ENCODE data around the gene ZBTB20.

Gene ZBTB20

DNA sequence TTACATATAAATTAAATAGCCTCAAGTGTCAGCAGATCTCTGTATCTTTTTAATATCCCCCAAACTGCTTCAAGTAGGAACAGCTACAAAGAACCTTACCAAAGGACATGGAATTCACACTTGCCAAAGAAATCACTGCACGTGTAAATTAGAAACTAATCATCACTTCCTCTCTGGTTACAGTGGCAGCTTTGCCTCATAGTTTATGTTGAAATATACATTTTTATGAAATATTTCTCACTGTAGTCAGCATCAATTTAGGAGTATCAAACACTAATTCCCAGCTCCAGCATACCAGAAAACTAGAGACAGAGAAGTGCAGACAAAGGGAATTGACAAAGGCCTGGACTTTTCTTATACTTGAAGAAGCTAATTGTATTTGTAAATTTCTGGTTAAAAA lies 592.4 kb downstream of the ZBTB20 start:
- H3K4me3 ChIP-seq (ENCODE audit: low read depth, low read length), result no peak overlapping the region
- TF ChIP-seq, protein P1, sequence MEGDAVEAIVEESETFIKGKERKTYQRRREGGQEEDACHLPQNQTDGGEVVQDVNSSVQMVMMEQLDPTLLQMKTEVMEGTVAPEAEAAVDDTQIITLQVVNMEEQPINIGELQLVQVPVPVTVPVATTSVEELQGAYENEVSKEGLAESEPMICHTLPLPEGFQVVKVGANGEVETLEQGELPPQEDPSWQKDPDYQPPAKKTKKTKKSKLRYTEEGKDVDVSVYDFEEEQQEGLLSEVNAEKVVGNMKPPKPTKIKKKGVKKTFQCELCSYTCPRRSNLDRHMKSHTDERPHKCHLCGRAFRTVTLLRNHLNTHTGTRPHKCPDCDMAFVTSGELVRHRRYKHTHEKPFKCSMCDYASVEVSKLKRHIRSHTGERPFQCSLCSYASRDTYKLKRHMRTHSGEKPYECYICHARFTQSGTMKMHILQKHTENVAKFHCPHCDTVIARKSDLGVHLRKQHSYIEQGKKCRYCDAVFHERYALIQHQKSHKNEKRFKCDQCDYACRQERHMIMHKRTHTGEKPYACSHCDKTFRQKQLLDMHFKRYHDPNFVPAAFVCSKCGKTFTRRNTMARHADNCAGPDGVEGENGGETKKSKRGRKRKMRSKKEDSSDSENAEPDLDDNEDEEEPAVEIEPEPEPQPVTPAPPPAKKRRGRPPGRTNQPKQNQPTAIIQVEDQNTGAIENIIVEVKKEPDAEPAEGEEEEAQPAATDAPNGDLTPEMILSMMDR (conservative IDR thresholded peaks at IDR 0.05; ENCODE audit: low read depth, low read length), result no peak
- DNase-seq (ENCODE audit: low read depth), result peak; percentile 31

DNA sequence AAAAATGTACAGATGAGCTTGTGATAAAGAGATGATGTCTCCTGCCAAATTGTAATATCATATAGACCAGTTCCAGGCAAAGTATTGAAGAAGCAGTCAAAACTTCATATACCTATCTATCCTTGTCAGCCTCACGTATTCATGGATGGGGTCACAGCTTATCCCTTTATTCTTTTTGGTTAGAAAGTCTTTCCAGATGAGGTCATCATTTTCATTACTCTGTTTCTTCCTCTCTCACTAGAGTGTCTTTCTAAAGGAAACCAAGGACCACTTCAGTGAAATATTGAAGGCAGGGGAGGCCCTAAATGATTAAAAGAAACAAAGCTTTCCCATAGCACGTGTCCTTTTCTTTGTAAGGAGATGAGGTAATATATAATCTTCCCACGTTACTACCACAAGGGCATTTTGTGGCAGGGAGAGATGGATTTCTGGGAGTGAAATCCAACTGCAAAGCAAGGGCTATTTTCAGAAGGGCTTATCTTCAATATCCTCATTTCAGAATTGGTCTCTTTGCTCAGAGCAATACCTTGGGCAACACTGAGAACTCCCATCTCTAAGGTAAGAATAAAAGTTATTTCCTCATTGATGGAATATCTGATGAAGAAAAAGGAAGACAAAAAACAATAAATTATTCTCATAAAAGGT lies 593.0 kb downstream of the ZBTB20 start:
- H3K4me3 ChIP-seq (ENCODE audit: low read depth, low read length), result no peak overlapping the region
- no peak for DNase-seq (ENCODE audit: low read depth)
- TF ChIP-seq, protein P1 (conservative IDR thresholded peaks at IDR 0.05; ENCODE audit: low read depth, low read length), result no peak

DNA sequence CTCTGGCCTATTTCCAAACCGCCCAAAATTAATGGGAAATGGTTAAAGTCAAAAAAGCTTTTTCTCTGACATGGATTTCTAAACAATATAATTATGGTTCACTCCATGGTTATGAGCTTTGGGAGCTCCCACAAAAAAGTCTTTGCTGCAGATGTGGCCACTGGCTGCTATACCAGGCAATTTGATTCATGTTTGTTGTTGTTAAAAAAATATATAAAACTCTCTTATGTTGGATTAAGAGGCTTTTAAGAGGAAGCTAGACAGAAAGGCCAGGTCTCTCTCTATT lies 594.6 kb downstream of the ZBTB20 start:
- TF ChIP-seq, protein P1 (conservative IDR thresholded peaks at IDR 0.05; ENCODE audit: low read depth, low read length), result no peak
- no peak for DNase-seq (ENCODE audit: low read depth)
- H3K4me3 ChIP-seq (ENCODE audit: low read depth, low read length), result no peak overlapping the region

DNA sequence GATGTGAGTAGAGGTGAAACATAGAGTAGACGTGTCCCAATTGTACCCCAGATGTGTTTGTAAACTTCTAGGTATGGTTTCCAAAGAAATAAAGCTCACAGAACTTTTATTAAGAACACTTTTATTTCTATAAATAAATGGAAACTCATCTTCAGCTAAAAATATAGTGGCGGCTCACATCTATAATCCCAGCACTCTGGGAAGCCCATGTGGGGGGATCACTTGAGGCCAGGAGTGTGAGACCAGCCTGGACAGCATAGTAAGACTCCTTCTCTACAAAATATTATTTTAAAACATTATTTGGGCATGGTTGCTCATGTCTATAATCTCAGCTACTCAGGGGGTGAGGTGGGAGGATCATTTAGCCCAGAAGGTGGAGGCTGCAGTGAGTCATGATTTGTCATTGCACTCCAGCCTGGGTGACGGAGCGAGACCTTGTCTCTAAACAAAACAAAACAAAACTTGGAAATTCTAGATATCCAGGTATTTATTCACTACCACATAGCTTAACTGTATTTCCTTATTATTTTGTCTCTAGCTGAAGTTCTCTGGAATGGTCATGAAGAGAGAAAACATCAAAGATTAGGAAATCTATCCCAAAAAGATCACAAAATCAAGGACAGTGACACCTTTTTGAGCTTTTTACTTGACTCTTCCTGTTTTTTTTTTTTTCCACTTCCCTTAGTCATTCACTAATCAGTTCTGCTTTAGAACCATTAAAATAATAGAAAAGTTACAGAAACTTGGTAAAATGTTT lies 595.1 kb downstream of the ZBTB20 start:
- no peak overlapping the region for H3K4me3 ChIP-seq (ENCODE audit: low read depth, low read length)
- TF ChIP-seq, protein P1 (conservative IDR thresholded peaks at IDR 0.05; ENCODE audit: low read depth, low read length), result no peak
- DNase-seq (ENCODE audit: low read depth), result peak; percentile 61

DNA sequence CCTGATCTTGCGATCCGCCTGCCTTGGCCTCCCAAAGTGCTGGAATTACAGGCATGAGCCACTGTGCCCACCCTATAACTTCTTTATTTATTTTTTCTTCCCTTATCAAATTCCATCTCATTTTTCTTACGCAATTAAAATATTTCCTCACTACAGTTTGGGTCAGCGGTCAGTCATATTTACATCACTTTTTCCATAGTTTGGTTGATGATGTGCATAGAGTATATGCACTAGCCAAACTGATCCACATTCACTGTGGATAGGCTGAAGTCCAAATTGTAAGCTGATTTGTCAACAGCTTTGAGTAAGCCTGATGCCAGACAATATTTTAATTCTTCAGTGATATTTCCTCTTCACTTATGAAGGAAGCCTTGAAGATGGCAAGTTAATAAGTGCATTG lies 596.9 kb downstream of the ZBTB20 start:
- H3K4me3 ChIP-seq (ENCODE audit: low read depth, low read length), result no peak overlapping the region
- TF ChIP-seq, protein P1 (conservative IDR thresholded peaks at IDR 0.05; ENCODE audit: low read depth, low read length), result no peak
- DNase-seq (ENCODE audit: low read depth), result peak; percentile 96

DNA sequence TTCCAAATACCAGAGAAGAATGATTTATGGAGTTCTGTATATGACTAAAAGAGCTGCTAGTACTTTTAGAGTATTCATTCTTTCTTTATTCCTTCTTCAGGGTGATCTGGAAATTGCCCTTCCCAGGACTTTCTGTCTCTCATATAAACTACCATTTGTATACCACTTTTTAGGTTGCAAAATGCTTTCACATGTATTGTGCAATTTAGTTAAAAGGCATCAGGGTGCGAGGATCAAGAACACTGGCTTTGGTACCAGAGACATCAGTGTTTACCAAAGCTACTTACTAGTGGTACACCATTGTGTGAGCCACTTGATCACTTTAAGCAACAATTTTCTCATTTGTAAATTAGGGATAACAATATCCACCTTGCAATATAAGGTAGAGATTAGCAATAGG lies 601.9 kb downstream of the ZBTB20 start:
- DNase-seq (ENCODE audit: low read depth), result no peak
- TF ChIP-seq, protein P1 (conservative IDR thresholded peaks at IDR 0.05; ENCODE audit: low read depth, low read length), result no peak
- H3K4me3 ChIP-seq (ENCODE audit: low read depth, low read length), result no peak overlapping the region

DNA sequence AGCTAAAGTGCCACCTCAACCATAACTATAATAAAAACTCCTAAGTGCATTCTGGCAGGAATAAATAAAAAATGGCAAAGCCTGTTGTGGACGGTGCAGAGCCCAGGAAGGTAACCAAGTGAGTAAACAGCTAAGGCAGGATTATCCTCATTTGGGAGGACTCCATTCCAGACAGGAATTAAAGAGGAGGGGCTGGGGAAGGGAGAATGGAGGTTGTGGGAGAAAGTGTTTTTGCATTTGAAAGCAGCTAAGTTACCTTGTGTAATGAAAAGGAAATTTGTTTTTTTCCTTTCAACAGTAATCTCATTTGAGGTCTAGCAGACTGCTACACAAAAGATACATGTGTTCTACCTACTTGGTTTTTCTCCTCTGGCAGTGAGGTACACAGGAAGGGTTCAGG lies 604.7 kb downstream of the ZBTB20 start:
- TF ChIP-seq, protein P1 (conservative IDR thresholded peaks at IDR 0.05; ENCODE audit: low read depth, low read length), result no peak
- DNase-seq (ENCODE audit: low read depth), result no peak
- no peak overlapping the region for H3K4me3 ChIP-seq (ENCODE audit: low read depth, low read length)
